Effector CD4-positive, alpha-beta T cell (primary cell): Measurements from ENCODE around the gene PDZD2.
"Not testable (repeated sequence)": the region's sequence is repeated elsewhere in the genome, so short reads cannot be mapped to it uniquely, and the experiment has no call there.

ENCODE experiments used
- DNase-seq: peaks from one replicate; pipeline ENCODE4 v3.0.0-alpha.2; 2020

The PDZD2 gene

DNA sequence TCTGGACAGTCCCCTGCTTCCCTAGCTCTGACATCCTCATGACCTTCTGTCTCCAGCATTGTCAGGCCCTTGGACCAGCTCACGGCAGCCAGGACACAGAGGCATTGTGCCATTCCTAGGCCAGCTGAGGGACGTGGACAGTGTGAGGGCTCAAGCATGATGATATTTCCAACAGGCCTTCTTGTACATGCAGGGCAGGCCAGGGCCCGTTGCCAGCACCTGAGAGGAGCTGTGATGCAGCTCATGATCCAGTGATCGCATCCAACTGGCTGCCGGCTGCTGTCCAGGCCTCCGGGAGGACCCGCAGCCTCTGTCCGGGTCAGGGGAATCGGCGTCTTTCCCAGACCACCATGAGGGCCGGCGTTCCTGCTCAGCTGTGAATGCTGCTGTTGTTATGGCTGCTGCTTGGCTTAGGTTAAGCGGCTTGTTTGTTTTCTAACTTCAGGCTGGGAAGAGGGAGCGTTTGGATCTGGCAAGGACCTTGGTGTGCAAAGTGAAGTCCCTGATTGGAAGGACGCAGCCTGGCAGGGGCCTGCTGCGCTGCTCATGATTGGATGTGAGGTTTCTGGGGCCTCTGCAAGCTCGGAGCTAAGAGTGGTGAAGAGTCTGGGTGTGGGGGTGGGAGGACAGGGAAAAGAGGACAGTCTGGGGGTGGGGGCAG lies 53.8 kb downstream of the PDZD2 start:
- no peak for DNase-seq

DNA sequence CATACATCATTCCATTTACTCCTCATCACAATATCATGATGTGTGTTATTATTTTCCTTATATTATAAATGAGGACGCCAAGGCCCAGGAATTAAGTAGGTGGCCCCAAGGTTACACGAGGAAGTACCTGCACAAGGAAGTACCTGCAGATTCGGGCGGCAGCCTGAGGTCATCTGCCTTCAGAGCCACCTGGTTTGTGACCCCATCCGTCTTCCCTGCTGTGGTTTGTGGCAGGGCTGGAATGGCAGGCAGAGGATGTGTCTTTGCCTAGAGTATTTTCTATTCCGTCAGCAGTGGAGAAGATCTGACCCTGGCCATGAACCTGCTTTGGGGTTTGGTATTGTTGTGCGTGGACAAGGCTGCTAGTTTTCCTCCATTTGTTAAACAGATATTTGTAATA lies 59.7 kb downstream of the PDZD2 start:
- DNase-seq, result no peak

DNA sequence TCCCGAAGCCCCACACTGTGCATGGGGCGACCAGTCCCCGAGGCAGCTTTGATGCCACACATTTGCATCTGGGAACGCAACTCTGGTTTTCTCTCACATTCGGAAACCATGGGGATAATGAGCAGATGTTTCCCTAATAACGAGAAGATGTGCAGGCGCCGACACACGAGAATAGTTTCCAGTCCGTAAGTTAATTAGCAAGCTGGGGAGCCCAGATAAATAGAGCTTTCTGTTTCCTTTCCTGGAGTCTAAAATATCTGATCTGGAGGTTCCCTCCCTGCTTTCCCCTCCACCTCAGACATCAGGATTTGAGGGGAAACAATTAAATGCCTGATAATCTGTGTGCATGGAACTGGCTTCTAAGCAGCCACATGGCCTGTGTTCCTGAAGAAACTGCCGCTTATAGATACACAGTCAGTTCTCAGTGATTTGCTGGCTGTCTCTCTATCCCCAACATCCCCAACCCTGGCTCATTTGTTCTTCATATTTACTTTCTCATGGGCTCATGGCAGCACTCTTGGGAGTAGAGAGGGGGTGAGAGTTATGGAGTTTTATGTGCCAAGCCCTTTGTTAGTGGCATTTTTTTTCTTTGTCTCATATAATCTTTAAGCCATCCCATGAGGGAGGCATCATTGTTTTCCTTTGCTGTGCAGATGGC lies 62.8 kb downstream of the PDZD2 start:
- no peak for DNase-seq

DNA sequence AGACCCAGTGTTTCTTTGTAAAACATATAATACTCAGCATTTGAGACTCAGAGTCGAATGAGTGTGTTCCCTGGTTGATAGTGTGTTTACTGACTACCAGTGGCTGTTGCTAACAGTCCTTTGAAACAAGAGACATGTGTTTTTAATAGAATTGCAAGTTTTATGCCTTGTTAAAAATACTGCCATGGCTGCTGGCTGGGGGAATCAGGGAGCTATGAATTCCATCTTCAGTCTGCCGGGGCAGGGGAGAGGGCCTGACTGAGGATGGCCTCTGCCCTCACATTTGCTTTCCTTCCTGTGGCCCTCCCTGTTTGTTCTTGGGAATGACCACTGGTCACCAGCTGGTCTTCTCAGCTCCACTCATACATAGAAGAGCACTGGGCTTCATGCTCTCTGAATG lies 63.8 kb downstream of the PDZD2 start:
- DNase-seq, result no peak

DNA sequence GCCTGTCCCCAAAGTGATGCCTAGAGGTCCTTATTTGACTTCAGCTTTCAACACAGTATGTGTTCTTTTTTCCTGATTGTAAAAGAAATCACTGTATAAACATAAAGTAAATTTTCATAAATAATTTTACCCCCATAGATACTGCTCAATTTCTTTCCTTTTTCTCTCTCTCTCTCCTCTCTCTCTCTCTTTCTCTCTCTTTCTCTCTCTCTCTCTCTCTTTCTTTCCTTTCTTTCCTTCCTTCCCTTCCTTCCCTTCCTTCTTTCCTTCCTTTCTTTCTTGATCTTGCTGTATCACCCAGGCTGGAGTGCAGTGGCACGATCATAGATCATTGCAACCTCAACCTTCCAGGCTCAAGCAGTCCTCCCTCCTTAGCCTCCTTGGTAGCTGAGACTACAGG lies 64.8 kb downstream of the PDZD2 start:
- no peak for DNase-seq

DNA sequence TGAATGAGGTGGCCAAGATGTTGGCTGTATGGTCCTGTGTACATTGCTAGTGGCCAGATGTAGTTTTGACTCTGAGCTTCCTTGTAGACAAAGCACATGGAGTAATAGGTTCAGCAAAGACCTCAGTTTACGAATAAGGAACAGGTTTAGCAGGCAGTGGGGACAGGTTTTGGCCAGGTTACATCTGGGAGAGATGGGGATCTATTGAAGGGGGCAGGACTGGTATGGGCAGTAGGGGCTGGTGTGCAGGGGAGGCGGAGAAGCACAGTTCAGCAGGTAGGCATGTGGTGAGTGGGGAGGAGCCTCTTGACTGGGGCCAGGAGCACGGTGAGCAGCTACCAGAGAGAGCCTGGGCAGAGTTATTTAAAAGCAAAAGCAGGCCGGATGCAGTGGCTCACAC lies 67.3 kb downstream of the PDZD2 start:
- DNase-seq, result no peak

DNA sequence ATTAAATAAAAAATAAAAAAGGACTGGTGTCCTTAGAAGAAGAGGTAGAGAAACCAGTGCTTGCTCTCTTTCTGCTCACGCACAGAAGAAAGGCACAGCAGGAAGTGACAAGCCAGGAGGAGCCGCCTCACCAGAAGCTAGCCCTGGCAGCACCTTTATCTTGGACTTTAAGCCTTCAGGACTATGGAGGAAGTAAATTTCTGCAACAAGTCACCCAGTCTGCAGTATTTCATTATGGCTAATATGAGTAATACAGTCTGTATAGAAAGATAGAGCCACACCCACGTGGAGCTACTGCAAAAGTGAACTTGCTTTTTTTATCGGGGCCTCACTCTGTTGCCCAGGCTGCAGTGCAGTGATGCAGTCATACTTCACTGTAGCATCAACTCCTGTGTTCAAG lies 68.4 kb downstream of the PDZD2 start:
- DNase-seq, result no peak

DNA sequence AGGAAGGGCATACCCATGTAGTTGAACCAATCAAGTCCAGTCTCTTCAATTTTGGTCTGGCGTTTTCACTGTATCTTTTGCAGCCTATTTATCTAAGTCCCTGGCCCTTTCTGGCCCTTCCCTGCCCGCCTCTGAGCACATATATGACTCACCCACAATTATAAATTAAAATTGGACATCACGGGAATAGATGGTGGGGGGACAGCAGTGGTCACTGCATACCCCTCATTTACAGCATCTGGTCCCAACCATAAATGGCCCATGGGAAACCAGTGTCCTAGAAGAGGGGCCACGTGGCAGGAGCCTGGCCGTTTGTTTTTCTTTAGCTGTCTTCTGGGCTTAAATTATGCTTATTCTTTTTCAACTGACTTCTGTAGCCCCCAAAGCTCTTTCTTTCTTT lies 69.2 kb downstream of the PDZD2 start:
- DNase-seq, result no peak

DNA sequence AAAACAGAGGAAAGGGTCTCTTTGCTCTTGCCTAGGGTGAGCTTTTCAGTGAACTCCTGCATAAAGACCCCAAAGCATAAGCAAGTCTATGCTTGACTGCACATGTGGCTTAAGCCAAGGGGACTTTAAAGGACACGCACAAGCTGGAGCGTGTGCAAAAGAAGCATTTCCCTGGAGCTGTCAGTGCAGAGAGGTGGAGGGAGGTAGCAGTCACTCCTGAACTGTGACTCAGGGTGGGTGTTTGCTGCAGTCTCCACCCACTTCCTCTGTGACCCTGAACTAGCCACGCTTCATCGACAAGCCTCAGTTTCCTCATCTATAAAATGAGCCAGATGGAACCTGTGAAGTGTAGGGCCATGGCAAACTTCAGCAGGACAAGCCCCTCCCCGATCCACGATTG lies 72.4 kb downstream of the PDZD2 start:
- DNase-seq, result no peak

DNA sequence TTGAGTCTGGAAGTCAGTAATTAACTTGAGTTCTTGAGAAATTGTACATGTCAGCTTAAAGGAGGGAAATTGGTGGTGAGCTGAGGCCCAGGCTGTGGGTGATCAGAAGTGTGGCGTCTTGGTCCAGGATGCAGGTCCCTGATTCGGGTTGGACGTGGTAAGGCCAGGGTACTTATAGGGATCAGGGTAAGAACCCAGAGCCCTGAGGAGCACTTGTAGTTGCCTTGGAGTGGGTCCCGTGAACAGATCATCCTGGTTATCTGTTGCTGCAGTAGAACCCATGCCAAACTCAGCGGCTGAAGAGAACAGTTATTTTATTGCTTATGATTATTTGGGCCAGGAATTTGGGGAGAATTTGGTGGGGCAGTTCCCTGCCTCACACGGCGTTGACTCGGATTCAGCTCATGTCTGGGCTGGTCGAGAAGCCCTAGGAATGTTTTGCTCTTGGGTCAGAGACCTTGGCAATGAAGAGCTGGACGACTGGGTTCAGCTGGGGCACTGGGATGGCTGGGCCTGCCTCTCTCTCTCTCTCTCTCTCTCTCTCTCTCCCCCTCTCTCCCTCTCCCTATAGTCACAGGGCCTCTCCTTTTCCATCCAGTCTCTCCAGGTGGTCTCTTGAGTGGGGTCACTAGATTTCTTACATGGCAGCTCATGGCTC lies 73.1 kb downstream of the PDZD2 start:
- no peak for DNase-seq

DNA sequence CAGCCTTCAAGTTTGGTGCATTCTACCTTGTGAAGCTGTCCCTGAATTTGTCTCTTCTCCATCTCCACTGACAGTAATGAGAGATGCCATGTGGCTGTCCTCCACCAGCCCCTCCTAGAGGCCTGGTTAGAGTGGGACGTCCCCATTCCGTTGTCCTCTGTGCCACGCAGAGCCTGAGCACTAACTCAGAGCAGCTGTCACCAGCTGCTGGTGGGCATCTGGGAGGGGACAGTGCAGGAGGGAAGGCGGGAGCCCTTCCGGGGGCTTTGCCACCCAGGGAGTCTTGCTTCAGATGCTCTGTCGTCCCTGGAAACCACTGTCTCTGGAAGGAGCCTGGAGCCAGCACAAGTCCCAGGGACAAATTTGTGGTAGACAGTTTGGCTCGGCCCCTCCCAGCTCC lies 78.6 kb downstream of the PDZD2 start:
- no peak for DNase-seq

DNA sequence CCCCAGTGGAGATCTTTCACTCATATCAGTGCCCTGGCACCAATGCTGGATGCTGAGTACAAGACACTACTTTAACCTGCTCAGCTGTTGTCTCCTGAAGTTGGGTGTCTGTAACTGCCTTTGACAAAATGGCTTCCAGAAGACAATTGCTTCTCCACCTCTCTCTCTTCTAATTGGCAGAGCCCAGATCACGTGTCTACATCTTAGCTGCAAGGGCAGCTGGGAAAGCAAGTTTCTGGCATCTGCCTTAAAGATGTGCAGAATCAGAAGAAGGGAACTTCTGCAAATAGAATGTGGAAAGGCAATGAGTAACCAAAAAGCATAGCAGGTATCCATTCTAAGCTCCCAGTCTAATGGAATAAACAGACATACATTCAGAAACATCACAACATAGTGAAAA lies 81.1 kb downstream of the PDZD2 start:
- DNase-seq, result no peak

DNA sequence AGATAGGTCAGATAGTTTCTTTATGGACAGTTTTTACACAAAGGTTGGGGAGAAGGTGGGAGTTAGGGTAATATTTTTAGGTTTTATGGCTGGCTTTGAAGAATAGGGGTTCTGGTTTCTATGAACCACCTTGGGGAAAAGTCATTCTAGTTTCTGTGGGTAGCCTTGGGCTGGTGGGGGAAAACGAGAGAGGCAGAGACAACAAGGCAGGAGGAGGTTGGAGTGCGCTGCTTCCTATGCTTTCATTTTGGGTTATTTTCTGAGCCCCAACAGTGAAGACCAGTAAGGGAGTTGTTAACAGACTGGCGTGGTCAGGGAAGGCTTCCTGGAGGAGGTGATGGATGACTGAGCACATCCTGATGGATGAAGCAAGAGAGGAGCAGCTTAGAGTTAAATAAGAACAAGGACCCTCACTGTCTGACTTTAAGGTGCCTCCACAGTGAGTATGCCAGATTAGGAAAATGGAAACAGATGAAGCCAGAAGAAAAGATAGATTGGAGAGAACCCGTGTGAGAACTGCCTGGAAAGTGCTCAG lies 81.9 kb downstream of the PDZD2 start:
- DNase-seq, result no peak

DNA sequence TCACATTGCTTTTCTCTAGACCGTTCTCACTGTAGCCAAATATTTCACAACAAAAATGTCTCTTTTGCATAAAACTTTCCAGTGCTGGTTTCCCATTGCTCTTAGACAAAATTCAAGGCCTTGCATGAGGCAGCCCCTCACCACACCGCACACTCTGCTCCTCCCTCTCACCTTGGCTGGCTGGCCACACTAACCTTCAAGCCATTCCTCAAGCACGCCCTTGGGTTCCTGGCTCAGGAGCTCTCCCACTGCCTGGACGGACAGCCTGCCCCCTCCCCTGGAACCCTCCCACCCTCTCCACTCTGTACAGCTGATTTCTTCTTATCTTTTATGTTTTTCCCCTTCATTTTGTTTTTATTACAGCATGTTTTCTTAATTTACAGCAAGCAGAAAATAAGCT lies 83.2 kb downstream of the PDZD2 start:
- DNase-seq, result no peak

DNA sequence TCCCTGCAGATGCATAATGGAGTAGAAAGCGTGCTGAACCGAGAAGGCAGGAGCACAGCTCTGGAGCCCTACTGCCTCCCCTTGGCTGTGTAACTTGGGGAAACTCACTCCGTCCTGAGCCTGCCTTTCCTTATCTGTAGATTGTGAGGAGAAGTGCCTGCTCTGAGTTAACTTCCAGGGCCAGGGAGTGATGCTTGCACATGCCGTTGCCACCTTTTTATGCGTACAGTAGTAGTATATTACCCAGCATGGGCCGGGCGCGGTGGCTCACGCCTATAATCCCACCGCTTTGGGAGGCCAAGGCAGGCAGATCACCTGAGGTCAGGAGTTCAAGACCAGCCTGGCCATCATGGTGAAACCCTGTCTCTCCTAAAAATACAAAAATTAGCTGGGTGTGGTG lies 87.1 kb downstream of the PDZD2 start:
- no peak for DNase-seq

DNA sequence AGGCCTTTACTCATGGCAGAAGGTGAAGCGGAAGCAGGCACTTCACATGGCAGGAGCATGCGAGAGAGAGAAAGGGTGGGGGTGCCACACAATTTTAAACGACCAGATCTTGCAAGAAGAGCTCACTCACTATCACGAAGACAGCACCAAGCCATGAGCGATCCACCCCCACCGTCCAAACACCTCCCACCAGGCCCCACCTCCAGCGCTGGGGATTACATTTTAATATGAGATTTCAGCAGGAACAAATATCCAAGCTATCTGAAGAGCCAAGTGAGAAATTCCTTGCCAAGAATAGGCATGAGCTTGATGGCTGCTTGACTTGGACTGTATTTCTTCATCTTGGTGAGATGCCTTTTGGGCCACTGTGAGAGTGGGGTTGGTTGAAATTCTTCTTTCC lies 88.0 kb downstream of the PDZD2 start:
- DNase-seq, result no peak

DNA sequence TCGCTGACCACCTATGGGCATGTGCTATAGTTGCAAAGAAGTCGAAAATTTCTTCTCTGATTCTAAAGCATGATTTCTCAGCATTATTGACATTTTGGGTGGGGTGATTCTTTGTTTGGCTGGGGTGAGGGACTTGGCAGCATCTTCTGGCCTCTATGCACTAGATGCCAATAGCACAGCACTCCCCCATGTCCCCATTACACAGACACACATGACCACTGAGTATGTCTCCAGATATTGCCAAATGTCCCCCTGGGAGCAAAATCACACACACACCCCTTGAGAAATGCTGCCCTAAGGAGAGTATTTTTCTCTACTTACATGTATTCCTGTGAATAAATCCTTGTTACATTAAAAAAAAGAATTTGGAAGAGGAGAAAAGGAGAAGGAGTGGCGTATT lies 89.1 kb downstream of the PDZD2 start:
- no peak for DNase-seq

DNA sequence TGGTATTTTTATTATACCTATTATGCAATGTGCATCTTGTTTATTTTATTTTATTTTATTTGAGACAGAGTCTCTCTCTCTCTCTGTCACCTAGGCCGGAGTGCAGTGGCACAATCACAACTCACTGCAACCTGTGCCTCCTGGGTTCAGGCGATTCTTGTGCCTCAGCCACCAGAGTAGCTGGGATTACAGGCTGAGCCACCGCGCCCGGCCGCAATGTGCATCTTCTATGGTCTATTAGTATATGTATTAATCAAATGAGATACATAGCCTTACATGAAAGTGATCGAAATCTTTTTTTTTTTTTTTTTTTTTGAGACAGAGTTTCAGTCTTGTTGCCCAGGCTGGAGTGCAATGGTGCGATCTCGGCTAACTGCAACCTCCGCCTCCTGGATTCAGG lies 89.9 kb downstream of the PDZD2 start:
- not testable (repeated sequence) for DNase-seq

DNA sequence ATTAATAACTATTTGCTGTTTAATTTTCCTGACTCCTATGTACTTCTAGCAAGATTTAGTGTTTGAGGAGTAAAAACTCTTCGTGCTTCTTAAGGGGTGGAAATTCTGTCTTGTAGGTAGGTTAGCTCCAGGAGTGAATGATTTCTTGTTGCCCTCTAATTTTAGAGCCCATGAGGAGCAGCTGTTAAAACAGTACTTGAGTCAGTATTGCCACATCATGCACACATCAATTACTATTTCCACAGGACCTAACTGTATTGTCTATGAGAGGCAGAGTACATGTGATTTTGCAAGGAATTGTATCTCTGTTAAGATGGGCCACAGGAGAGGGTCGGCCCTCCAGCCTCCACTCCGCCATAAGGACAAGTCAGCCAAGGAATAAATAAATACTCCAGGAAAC lies 91.2 kb downstream of the PDZD2 start:
- no peak for DNase-seq

DNA sequence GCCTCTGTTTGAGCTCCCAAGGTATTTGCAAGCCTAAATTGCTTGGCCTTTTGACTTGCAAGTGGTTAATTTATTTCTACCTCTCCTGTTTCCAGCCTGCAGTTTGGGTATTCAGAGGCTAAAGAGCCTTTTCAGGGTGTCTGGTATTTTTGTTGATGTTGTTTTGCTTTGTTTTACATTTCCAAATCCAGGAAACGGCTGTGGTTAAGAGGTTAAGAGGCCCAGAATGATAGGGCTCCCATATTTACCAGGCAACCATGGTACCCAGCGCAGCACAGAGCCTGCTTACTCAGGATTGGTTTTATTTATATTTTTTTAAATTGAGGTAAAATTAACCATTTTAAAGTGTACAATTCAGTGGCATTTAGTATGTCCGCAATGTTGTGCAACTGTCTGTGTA lies 92.1 kb downstream of the PDZD2 start:
- no peak for DNase-seq

DNA sequence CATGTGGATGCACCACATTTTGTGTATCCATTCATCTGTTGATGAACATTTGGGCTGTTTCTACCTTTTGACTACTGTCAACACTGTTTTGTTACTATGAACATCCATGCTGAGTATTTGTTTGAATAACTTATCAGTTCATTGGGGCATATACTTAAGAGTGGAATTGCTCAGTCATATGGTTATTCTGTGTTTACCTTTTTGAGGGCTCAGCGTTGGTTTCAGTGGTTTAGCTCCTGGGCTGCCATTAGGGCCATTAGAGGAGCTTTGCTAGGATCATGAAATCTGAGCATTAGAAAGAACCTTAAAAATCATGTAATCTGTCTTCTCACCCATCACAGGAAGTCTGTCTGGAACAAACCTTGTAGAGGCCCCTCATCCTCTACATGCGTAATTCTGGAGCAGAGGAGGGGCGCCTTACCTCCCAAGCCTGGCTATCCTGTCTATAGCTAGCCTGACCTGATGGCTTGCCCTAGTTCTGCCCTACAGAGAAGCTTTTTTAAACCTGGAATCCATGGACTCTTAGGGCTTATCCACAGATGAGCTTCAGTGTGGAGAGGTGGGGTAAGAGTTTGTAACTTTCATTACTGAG lies 92.9 kb downstream of the PDZD2 start:
- DNase-seq, result no peak

DNA sequence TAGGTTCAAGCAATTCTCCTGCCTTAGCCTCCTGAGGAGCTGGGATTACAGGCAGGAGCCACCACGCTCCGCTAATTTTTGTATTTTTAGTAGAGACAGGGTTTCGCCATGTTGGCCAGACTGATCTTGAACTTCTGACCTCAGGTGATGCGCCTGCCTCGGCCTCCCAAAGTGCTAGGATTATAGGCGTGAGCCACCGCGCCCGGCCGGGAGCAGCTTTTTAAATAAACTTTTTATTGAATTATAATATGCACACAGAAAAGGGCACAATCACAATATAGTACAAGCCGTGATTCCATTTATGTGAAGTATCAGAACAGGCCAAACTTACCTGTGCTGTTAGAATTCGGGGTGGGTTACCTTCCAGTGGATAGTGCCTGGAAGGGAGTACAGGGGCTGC lies 93.9 kb downstream of the PDZD2 start:
- not testable (repeated sequence) for DNase-seq

DNA sequence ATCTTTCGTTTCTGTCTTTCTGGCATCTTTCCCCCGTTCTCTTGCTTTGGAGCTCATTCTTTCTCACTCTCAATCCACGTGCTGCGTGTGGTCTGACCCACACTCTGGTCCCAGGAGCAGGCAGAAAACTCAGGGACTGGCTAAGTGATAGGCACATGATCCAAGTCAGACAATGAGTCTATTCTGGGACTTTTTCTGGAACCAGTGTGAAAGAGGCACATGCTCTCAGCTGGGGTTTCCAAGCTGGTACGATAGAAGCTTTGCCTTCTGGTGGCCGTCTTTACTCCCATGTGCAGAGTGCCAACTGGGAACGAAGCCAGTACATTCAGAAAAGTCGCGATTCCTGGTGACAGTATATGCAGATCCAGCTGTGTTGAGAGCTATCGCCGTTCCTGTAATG lies 94.4 kb downstream of the PDZD2 start:
- DNase-seq, result no peak

DNA sequence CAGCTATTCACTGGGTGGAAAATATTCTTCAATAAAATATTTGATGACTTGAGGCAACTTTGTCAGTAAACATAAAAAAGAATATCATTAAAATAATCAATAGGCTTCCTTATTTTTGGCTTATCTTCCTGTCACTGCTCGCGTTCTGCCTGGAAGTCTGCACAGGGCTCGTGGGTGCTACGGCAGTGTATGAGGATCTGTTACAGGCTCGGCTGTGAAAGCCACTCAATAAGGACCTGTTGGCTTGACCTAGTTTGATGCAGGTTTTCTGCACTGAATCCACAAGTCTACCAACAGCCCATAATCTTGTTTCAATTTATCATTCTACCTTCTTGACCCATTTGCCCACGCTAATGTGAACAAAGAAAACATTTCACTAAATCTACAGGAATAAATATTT lies 97.2 kb downstream of the PDZD2 start:
- DNase-seq, result no peak
